GM12878 (cell line): ENCODE measurements around the gene WDFY4. TPM values are rescaled to one million over a fixed set of nuclear protein-coding genes. Genes with fewer than 3 reads are reported as not detected.

Experiments used
- ATAC-seq: fragments of 200-7000 bp; cut with Tn5 transposase; 3 replicates; pipeline ENCODE4 v1.9.1; 2020; ENCODE audit warnings: mild to moderate bottlenecking, moderate library complexity
- BruUV-seq: library from RNA; stranded (reverse); fragments of 400-500 nt; replicated peaks from 2 replicates; lab custom pipeline; 2021; lab: Mats Ljungman, UMichigan
- CTCF ChIA-PET: fragments of 300-600 bp; sonication (Branson Sonifier 250); formaldehyde crosslinking; extraction: SDS; loops from one replicate; lab custom pipeline; 2021; ENCODE audit warnings: inconsistent platforms; lab: Yijun Ruan, JAX
- POLR2A ChIA-PET: fragments of 350-600 bp; formaldehyde crosslinking; extraction: SDS; loops from one replicate; lab custom pipeline; 2021; ENCODE audit warnings: inconsistent platforms; lab: Charles Lee
- RAD21 ChIA-PET: fragments of 300-600 bp; sonication (Branson Sonifier 250); formaldehyde crosslinking; loops from one replicate; lab custom pipeline; 2023; ENCODE audit warnings: antibody characterized with exemption; ENCODE audit not compliant: unreplicated experiment; lab: Charles Lee
- SMC1A ChIA-PET: fragments of 300-600 bp; sonication (Branson Sonifier 250); formaldehyde crosslinking; loops from one replicate; lab custom pipeline; 2023; ENCODE audit not compliant: unreplicated experiment, uncharacterized antibody; lab: Charles Lee
- DNase-seq: peaks from one replicate; pipeline ENCODE4 v3.0.0-alpha.2; 2011; ENCODE audit warnings: low read depth, low spot score
- FAIRE-seq: peaks from 3 replicates; lab custom pipeline; 2011; peaks lifted over from hg19 to GRCh38; lab: Jason Lieb, UNC
- H2AFZ ChIP-seq: 2 replicates; pipeline ENCODE4 v1.6.0; 2011; ENCODE audit warnings: low read depth, low read length, control low read depth; ENCODE audit not compliant: control insufficient read depth
- H3K27ac ChIP-seq: 2 replicates; pipeline ENCODE4 v1.5.1; 2011; ENCODE audit warnings: control low read depth; ENCODE audit not compliant: control insufficient read depth, insufficient read depth
- H3K27me3 ChIP-seq, 2 experiments: replicated peaks in 1 of 2; 2 replicates each; pipeline versions ENCODE4 v1.6.0 to v1.6.1; 2011; ENCODE audit warnings: low read length in 1 of 2; ENCODE audit not compliant: control insufficient read depth in 2 of 2, insufficient read depth in 2 of 2
- H3K36me3 ChIP-seq, 2 experiments: 2 replicates each; pipeline ENCODE4 v1.5.1; 2011; ENCODE audit warnings: low read length in 1 of 2; ENCODE audit not compliant: control insufficient read depth in 2 of 2, insufficient read depth in 2 of 2
- H3K4me1 ChIP-seq: 2 replicates; pipeline ENCODE4 v1.6.1; 2011; ENCODE audit warnings: mild to moderate bottlenecking, low read length, moderate library complexity, mixed read lengths; ENCODE audit not compliant: control insufficient read depth, insufficient read depth
- H3K4me2 ChIP-seq: 2 replicates; pipeline ENCODE4 v1.6.0; 2011; ENCODE audit warnings: control low read depth; ENCODE audit not compliant: control insufficient read depth, insufficient read depth
- H3K4me3 ChIP-seq: fragments of 200-600 bp; sonication (generic); 2 replicates; pipeline ENCODE4 v1.5.1; 2016
- H3K79me2 ChIP-seq: 2 replicates; pipeline ENCODE4 v1.6.0; 2011; ENCODE audit warnings: low read length; ENCODE audit not compliant: control insufficient read depth, insufficient read depth
- H3K9ac ChIP-seq: 2 replicates; pipeline ENCODE4 v1.8.0; 2011; ENCODE audit warnings: low read length, control low read depth, mixed read lengths; ENCODE audit not compliant: control insufficient read depth, insufficient read depth
- H3K9me3 ChIP-seq: replicated peaks from 3 replicates; pipeline ENCODE4 v1.5.1; 2011; ENCODE audit warnings: mild to moderate bottlenecking, low read length; ENCODE audit not compliant: control insufficient read depth, insufficient read depth
- H4K20me1 ChIP-seq: 2 replicates; pipeline ENCODE4 v1.6.0; 2011; ENCODE audit not compliant: control insufficient read depth, insufficient read depth
- CEBPB ChIP-seq, 2 experiments: fragments of 150-350 bp in 1 of 2; IDR thresholded peaks; 2 replicates each; pipeline ENCODE4 v1.6.1; 2012 to 2014; ENCODE audit warnings: low read depth in 2 of 2, low read length in 2 of 2, borderline replicate concordance in 1 of 2, inconsistent platforms in 1 of 2
- HDAC6 ChIP-seq: fragments of 200-600 bp; sonication (generic); IDR thresholded peaks from one replicate; pipeline ENCODE4 v1.8.0; 2017; ENCODE audit warnings: antibody characterized with exemption; ENCODE audit not compliant: unreplicated experiment
- IKZF2 ChIP-seq, 2 experiments: fragments of 450-650 bp; IDR thresholded peaks; 2 replicates each; pipeline ENCODE4 v1.6.1; 2017; ENCODE audit warnings: mild to moderate bottlenecking in 2 of 2, moderate library complexity in 2 of 2
- IRF4 ChIP-seq: IDR thresholded peaks from 2 replicates; pipeline ENCODE4 v1.6.1; 2011; ENCODE audit warnings: low read depth, low read length
- KLF5 ChIP-seq: fragments of 450-650 bp; IDR thresholded peaks from 2 replicates; pipeline ENCODE4 v1.6.1; 2014; ENCODE audit warnings: mild to moderate bottlenecking; ENCODE audit not compliant: partially characterized antibody
- MEF2B ChIP-seq: fragments of 450-650 bp; IDR thresholded peaks from 2 replicates; pipeline ENCODE4 v1.6.1; 2018; ENCODE audit warnings: mild to moderate bottlenecking, moderate library complexity; ENCODE audit not compliant: partially characterized antibody, poor library complexity, severe bottlenecking
- SUPT20H ChIP-seq: IDR thresholded peaks from 2 replicates; pipeline ENCODE4 v1.6.1; 2011; ENCODE audit warnings: low read depth, mild to moderate bottlenecking, low read length, moderate library complexity, borderline replicate concordance; ENCODE audit not compliant: control insufficient read depth
- WGBS: methylation state at CpG from one replicate; pipeline ENCODE4 v1.1.6; 2016; ENCODE audit warnings: low lambda C conversion rate; ENCODE audit not compliant: insufficient replicate concordance, insufficient coverage; ENCODE audit errors: missing lambda C conversion rate; 5-methylcytosine and 5-hydroxymethylcytosine counted together
- in situ Hi-C: fragments of 300-500 bp; cut with MboI; formaldehyde crosslinking; loops from 9 replicates; pipeline ENCODE4 v1.14.3; 2018; ENCODE audit warnings: mixed read lengths
- intact Hi-C: fragments of 100-400 bp; cut with micrococcal nuclease; formaldehyde crosslinking; loops from one replicate; pipeline ENCODE4 v1.14.2; 2022; ENCODE audit not compliant: unreplicated experiment
- polyA plus RNA-seq, 11 experiments: library from polyadenylated mRNA; depleted of rRNA in 4 of 11; unstranded in 6 of 11; stranded (reverse) in 5 of 11; fragments of >200 nt; fragmentation: Nextera tagmentation in 4 of 11; fragmentation: Illumina TruSeq in 1 of 11; extraction: Ambion mirVana in 4 of 11; extraction: Trizol in 1 of 11; gene quantifications; 1 replicate in 1 of 11; 2 replicates in 10 of 11; pipeline versions ENCODE4 v1.2.1 to v1.2.3, GENCODE V29; 2011 to 2016; ENCODE audit warnings: inconsistent platforms in 2 of 11, missing spikeins in 2 of 11, low read depth in 1 of 11
- total RNA-seq, 4 experiments: library from RNA; depleted of rRNA in 3 of 4; stranded (reverse); fragments of >200 nt in 3 of 4; fragmentation: Illumina TruSeq in 1 of 4; extraction: Trizol in 1 of 4; gene quantifications; 2 replicates each; pipeline versions ENCODE4 v1.2.1 to v1.2.3, GENCODE V29; 2013 to 2021

WDFY4 gene
- total and polyA plus RNA-seq, 10 of the 15 experiments (the other 5 are each of a cell fraction or from before 2014, with no cell fraction given): 13.5 to 132 (median 47.3) TPM

DNA sequence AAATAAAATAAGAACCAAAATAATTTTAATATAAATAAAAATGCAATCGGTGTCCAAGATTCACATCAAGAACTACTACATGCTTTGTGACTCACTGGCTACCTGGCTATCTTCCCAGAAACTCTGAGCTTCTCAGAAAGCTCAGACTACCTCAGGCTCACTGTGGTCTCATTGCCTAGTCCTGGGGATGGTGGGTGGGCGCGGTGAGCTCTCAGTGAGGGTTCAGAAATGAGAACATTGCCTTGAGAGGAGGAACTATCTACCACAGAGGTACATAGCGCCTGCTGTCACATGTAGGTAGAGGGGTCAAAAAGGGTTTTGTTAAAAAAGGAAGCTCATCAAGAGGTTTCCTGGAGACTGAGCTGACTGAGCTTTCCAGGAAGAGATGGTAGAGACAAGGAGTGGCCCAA, 108.0 kb downstream of the WDFY4 start:
- no peaks in the 10 kb centered on the region for H3K79me2 ChIP-seq
- SMC1A ChIA-PET: interaction anchor here (1.0 to 2.8 kb wide), 3 partner anchors 9 to 12 kb away, joined by 3 to 7 read pairs (median 5); no protein-coding TSS in a partner anchor
- 97% methylated on average over 4 of the region's 4 CpGs for WGBS
- no peak overlapping the region for H3K4me3 ChIP-seq
- intact Hi-C loops: no loop called here
- no TSS peak for BruUV-seq
- RAD21 ChIA-PET: no interaction called here
- in situ Hi-C loops: no loop called here
- H2AFZ ChIP-seq: no peak overlapping the region
- no peaks in the 10 kb centered on the region for H3K4me1 ChIP-seq
- no peak overlapping the region for H3K27ac ChIP-seq
- DNase-seq: no peak
- TF ChIP-seq KLF5 (no peak), MEF2B (no peak)
- FAIRE-seq: no peak
- H3K9me3 ChIP-seq: no peaks in the 10 kb centered on the region
- no peak for ATAC-seq
- H3K27me3 ChIP-seq: no peaks in the 10 kb centered on the region
- H3K36me3 ChIP-seq: peaks cover 30 to 42% of the 10 kb centered on the region in 2 experiments
- POLR2A ChIA-PET: no interaction called here
- no peak overlapping the region for H3K4me2 ChIP-seq
- H3K9ac ChIP-seq: no peak overlapping the region
- CTCF ChIA-PET: interaction anchor here (1.2 to 1.6 kb wide), 2 partner anchors 9 to 134 kb away, joined by 4 read pairs; no protein-coding TSS in a partner anchor
- H4K20me1 ChIP-seq: no peaks in the 10 kb centered on the region

DNA sequence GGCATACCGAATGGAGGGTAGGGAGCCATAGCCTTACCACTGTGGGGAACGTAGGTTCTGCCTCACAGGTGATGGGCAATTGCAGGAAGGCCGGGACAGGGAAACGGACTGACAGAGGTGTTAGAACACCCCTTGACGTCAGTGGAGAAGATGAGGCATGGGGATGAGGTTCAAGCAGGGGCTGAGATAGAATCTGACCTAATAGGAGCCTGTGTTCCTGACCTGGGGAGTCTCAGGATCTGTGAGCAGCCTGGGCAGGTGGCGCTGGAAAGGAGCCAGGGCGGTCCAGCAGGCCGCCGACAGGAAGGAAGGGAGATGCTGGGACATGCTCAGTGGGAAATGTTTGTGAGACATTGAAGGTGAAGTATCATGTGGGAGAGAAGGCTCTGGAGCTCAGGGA, 109.4 kb downstream of the WDFY4 start:
- Histone ChIP-seq H3K9me3 (no peaks in the 10 kb centered on the region), H3K27ac (no peak overlapping the region), H3K4me1 (peaks cover 3% of the 10 kb centered on the region), H3K36me3 (peaks cover 28 to 45% of the 10 kb centered on the region in 2 experiments), H3K4me3 (no peak overlapping the region), H2AFZ (no peak overlapping the region), H4K20me1 (no peaks in the 10 kb centered on the region), H3K9ac (no peak overlapping the region), H3K27me3 (no peaks in the 10 kb centered on the region), H3K79me2 (no peaks in the 10 kb centered on the region), H3K4me2 (no peak overlapping the region)
- FAIRE-seq (no peak), ATAC-seq (no peak), DNase-seq (no peak)
- no TSS peak for BruUV-seq
- WGBS: 94% methylated on average over 9 of the region's 9 CpGs
- POLR2A ChIA-PET: no interaction called here
- in situ Hi-C loops: no loop called here
- CTCF ChIA-PET: interaction anchor here (0.6 to 1.2 kb wide), 2 partner anchors 11 to 136 kb away, joined by 3 to 5 read pairs; no protein-coding TSS in a partner anchor
- SMC1A ChIA-PET: interaction anchor here (0.7 to 2.8 kb wide), 4 partner anchors 8 to 136 kb away, joined by 3 to 7 read pairs (median 3); no protein-coding TSS in a partner anchor
- RAD21 ChIA-PET: no interaction called here
- TF ChIP-seq IRF4 (no peak), HDAC6 (no peak), SUPT20H (no peak), IKZF2 (IDR thresholded peaks at IDR 0.05) (no peak), CEBPB (IDR thresholded peaks at IDR 0.05; ENCODE audit: borderline replicate concordance in 1 of 2, low read depth in 2 of 2, low read length in 2 of 2) (no peak)
- intact Hi-C loops: no loop called here
